SU-DHL-6 (cell line): ENCODE measurements around the gene CS.

Experiments
- EZH2phosphoT487 ChIP-seq: fragments of 200-600 bp; sonication (generic), shearing (Covaris generic); conservative IDR thresholded peaks from 2 replicates; pipeline ENCODE4 v1.6.1; 2018; ENCODE audit warnings: mild to moderate bottlenecking, antibody characterized with exemption, low read length, moderate library complexity, mixed read lengths
- TF ChIP-seq, protein P1 (sequence below): fragments of 200-600 bp; sonication (generic); IDR thresholded peaks from one replicate; pipeline ENCODE4 v1.5.1; 2017; ENCODE audit warnings: antibody characterized with exemption, mild to moderate bottlenecking, low read length, moderate library complexity; ENCODE audit not compliant: insufficient read depth, poor library complexity, severe bottlenecking

DNA sequence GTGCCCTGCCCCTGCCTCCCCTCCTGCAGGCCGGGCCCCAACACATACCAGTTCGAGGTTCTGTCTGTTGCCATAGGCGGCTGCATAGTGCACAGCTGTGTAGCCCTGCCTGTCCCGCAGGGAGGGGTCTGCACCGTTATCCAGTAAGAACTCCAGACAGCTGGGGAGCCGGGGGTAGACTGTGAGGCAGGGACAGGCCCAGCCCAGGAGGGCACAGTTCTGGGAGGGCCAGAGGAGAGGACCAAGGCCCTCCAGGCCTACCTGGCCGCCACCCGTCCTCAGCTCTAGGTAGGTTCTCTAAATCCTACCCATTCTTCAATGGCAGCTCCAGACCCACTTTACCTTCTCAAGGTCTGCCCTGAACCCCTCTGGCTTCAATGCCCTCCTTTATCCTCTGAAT lies 51.4 kb downstream of the CS start:
- TF ChIP-seq EZH2phosphoT487 = no peak
- TF ChIP-seq, protein P1, sequence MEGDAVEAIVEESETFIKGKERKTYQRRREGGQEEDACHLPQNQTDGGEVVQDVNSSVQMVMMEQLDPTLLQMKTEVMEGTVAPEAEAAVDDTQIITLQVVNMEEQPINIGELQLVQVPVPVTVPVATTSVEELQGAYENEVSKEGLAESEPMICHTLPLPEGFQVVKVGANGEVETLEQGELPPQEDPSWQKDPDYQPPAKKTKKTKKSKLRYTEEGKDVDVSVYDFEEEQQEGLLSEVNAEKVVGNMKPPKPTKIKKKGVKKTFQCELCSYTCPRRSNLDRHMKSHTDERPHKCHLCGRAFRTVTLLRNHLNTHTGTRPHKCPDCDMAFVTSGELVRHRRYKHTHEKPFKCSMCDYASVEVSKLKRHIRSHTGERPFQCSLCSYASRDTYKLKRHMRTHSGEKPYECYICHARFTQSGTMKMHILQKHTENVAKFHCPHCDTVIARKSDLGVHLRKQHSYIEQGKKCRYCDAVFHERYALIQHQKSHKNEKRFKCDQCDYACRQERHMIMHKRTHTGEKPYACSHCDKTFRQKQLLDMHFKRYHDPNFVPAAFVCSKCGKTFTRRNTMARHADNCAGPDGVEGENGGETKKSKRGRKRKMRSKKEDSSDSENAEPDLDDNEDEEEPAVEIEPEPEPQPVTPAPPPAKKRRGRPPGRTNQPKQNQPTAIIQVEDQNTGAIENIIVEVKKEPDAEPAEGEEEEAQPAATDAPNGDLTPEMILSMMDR = no peak
